A673 (cell line): ENCODE data around the gene NDST3. TPM values are rescaled to one million over a fixed set of nuclear protein-coding genes. Genes with fewer than 3 reads are reported as not detected.
"Not testable (repeated sequence)": the region's sequence is repeated elsewhere in the genome, so short reads cannot be mapped to it uniquely, and the experiment has no call there.

Source experiments
- BruUV-seq: library from RNA; stranded (reverse); fragments of 400-500 nt; replicated peaks from 2 replicates; lab custom pipeline; 2021; lab: Mats Ljungman, UMichigan
- CTCF ChIA-PET: fragments of 300-600 bp; sonication (Branson Sonifier 250); formaldehyde crosslinking; loops from one replicate; lab custom pipeline; 2022; ENCODE audit warnings: antibody characterized with exemption; lab: Charles Lee
- POLR2A ChIA-PET: fragments of 300-600 bp; sonication (Branson Sonifier 250); formaldehyde crosslinking; loops from one replicate; lab custom pipeline; 2022; ENCODE audit warnings: antibody characterized with exemption; ENCODE audit not compliant: low non-redundant PET; lab: Charles Lee
- DNase-seq: peaks from one replicate; pipeline ENCODE4 v3.0.0-alpha.2; 2015; ENCODE audit warnings: low spot score
- H3K27ac ChIP-seq: fragments of 200-600 bp; sonication (generic); 2 replicates; pipeline ENCODE4 v1.5.1; 2016; ENCODE audit warnings: mixed run types, low read depth, mild to moderate bottlenecking, mixed read lengths, antibody characterized with exemption, low read length; ENCODE audit not compliant: poor library complexity, severe bottlenecking
- H3K27me3 ChIP-seq: fragments of 200-600 bp; sonication (generic); replicated peaks from 2 replicates; pipeline ENCODE4 v1.6.1; 2017; ENCODE audit warnings: mixed run types, low read depth, mild to moderate bottlenecking, mixed read lengths, antibody characterized with exemption, low read length; ENCODE audit not compliant: insufficient read depth, poor library complexity
- H3K36me3 ChIP-seq: fragments of 200-600 bp; sonication (generic); 2 replicates; pipeline ENCODE4 v1.6.1; 2016; ENCODE audit warnings: mixed run types, mild to moderate bottlenecking, mixed read lengths, antibody characterized with exemption, low read length; ENCODE audit not compliant: insufficient read depth, poor library complexity, severe bottlenecking
- H3K4me1 ChIP-seq: fragments of 200-600 bp; sonication (generic); 2 replicates; pipeline ENCODE4 v1.6.1; 2017; ENCODE audit warnings: mixed run types, mild to moderate bottlenecking, mixed read lengths, antibody characterized with exemption, low read length; ENCODE audit not compliant: insufficient read depth, poor library complexity, severe bottlenecking
- H3K4me3 ChIP-seq: fragments of 200-600 bp; sonication (generic); 2 replicates; pipeline ENCODE4 v1.5.1; 2016; ENCODE audit warnings: low read depth, mixed run types, mild to moderate bottlenecking, mixed read lengths, low read length; ENCODE audit not compliant: poor library complexity, severe bottlenecking
- H3K9me3 ChIP-seq: fragments of 200-600 bp; sonication (generic); 2 replicates; pipeline ENCODE4 v1.6.1; 2016; ENCODE audit warnings: mixed run types, low read depth, mild to moderate bottlenecking, mixed read lengths, antibody characterized with exemption, low read length; ENCODE audit not compliant: poor library complexity, severe bottlenecking
- CTCF ChIP-seq: fragments of 300-800, 200-600 bp; sonication (generic); conservative IDR thresholded peaks from 2 replicates; pipeline ENCODE4 v1.5.1; 2017; ENCODE audit warnings: low read depth, mild to moderate bottlenecking, antibody characterized with exemption, low read length, moderate library complexity, mixed read lengths
- EZH2 ChIP-seq: fragments of 200-600 bp; sonication (generic); IDR thresholded peaks from 2 replicates; pipeline ENCODE4 v1.6.1; 2017; ENCODE audit warnings: borderline replicate concordance, low read depth, mild to moderate bottlenecking, mixed read lengths, antibody characterized with exemption, low read length; ENCODE audit not compliant: poor library complexity, severe bottlenecking
- intact Hi-C: fragments of 100-400 bp; cut with micrococcal nuclease; formaldehyde crosslinking; loops from one replicate; pipeline ENCODE4 v1.10.0; 2022; ENCODE audit not compliant: unreplicated experiment
- total RNA-seq: library from RNA; stranded (reverse); gene quantifications from 2 replicates; pipeline ENCODE4 v1.2.3, GENCODE V29; 2021

The NDST3 gene
- total RNA-seq, 1 experiment from 2014 or later: 3.0 TPM

- no peaks in the 10 kb centered on the region for H3K9me3 ChIP-seq
- H3K27ac ChIP-seq: no peak overlapping the region
- BruUV-seq: no TSS peak
- no peaks in the 10 kb centered on the region for H3K36me3 ChIP-seq
- ChIA-PET POLR2A (no interaction called here), CTCF (no interaction called here)
- no peak for TF ChIP-seq EZH2
- no peak for TF ChIP-seq CTCF
- peaks cover 6% of the 10 kb centered on the region for H3K4me1 ChIP-seq
- intact Hi-C loops: no loop called here
- no peaks in the 10 kb centered on the region for H3K27me3 ChIP-seq
- DNase-seq: no peak
- no peak overlapping the region for H3K4me3 ChIP-seq
Measured at GRCh38 chr4:118260309-118260708, 226.0 kb downstream of the NDST3 start.

- Histone ChIP-seq H3K4me3 (no peak overlapping the region), H3K4me1 (peaks cover 3% of the 10 kb centered on the region), H3K27ac (no peak overlapping the region), H3K36me3 (no peaks in the 10 kb centered on the region), H3K9me3 (no peaks in the 10 kb centered on the region), H3K27me3 (no peaks in the 10 kb centered on the region)
- no peak for DNase-seq
- POLR2A ChIA-PET: no interaction called here
- intact Hi-C loops: no loop called here
- TF ChIP-seq EZH2 (no peak), CTCF (no peak)
- CTCF ChIA-PET: no interaction called here
- no TSS peak for BruUV-seq
Measured at GRCh38 chr4:118264096-118264495, 229.8 kb downstream of the NDST3 start.

- BruUV-seq: no TSS peak
- Histone ChIP-seq H3K4me1 (no peaks in the 10 kb centered on the region), H3K36me3 (no peaks in the 10 kb centered on the region), H3K27ac (no peak overlapping the region), H3K4me3 (no peak overlapping the region), H3K27me3 (no peaks in the 10 kb centered on the region), H3K9me3 (no peaks in the 10 kb centered on the region)
- TF ChIP-seq CTCF (no peak), EZH2 (no peak)
- intact Hi-C loops: no loop called here
- no peak for DNase-seq
- CTCF ChIA-PET: no interaction called here
- POLR2A ChIA-PET: no interaction called here
Measured at GRCh38 chr4:118265312-118266144, 231.2 kb downstream of the NDST3 start.

- H3K9me3 ChIP-seq, BruUV-seq, H3K4me3 ChIP-seq, POLR2A ChIA-PET, H3K4me1 ChIP-seq, DNase-seq, H3K27ac ChIP-seq, H3K36me3 ChIP-seq, intact Hi-C loops, H3K27me3 ChIP-seq: not testable (repeated sequence)
- CTCF ChIA-PET: interaction anchor here (0.5 kb wide), 1 partner anchor 196 kb away, joined by 3 read pairs; no protein-coding TSS in a partner anchor
Measured at GRCh38 chr4:118266145-118266496, 231.8 kb downstream of the NDST3 start.
